Peyer's patch (tissue), 4 donors: ENCODE results near the gene HRH3.

Experiments used
- CTCF ChIP-seq, 6 experiments: fragments of 450-650 bp in 4 of 6; fragments of 200-600 bp in 2 of 6; sonication (generic) in 1 of 6; IDR thresholded peaks; one replicate each; pipeline ENCODE4 v1.5.1; 2017 to 2019; ENCODE audit warnings: antibody characterized with exemption in 6 of 6, mild to moderate bottlenecking in 3 of 6, moderate library complexity in 1 of 6
- POLR2A ChIP-seq, 2 donors: fragments of 450-650 bp; IDR thresholded peaks; one replicate each; pipeline ENCODE4 v1.5.1; 2017; ENCODE audit warnings: antibody characterized with exemption in 2 of 2, mild to moderate bottlenecking in 2 of 2, moderate library complexity in 2 of 2

- TF ChIP-seq CTCF (IDR thresholded peaks at IDR 0.05) (no peak), POLR2A (IDR thresholded peaks at IDR 0.05) (no peak)
Measured at GRCh38 chr20:62208795-62209755, 11.0 kb downstream of the HRH3 start.
